Effector memory CD4-positive, alpha-beta T cell (primary cell): ENCODE measurements around the gene COL15A1.

ENCODE experiments used
- DNase-seq, 3 donors: peaks; one replicate each; pipeline ENCODE4 v3.0.0-alpha.2; 2020
- H3K27ac ChIP-seq: 2 replicates; pipeline ENCODE4 v1.7.0; 2013; ENCODE audit warnings: mild to moderate bottlenecking, low read length, moderate library complexity; ENCODE audit not compliant: insufficient read depth, poor library complexity, severe bottlenecking
- H3K27me3 ChIP-seq: replicated peaks from 2 replicates; pipeline ENCODE4 v1.7.0; 2013; ENCODE audit warnings: mild to moderate bottlenecking, low read length; ENCODE audit not compliant: insufficient read depth, control insufficient read depth, poor library complexity, severe bottlenecking
- H3K36me3 ChIP-seq: 2 replicates; pipeline ENCODE4 v1.7.0; 2013; ENCODE audit warnings: mild to moderate bottlenecking, low read length, moderate library complexity; ENCODE audit not compliant: control insufficient read depth, insufficient read depth
- H3K4me1 ChIP-seq: 2 replicates; pipeline ENCODE4 v1.7.0; 2013; ENCODE audit warnings: low read length, mild to moderate bottlenecking; ENCODE audit not compliant: control insufficient read depth, insufficient read depth, poor library complexity, severe bottlenecking
- H3K4me3 ChIP-seq: 2 replicates; pipeline ENCODE4 v1.7.0; 2013; ENCODE audit warnings: low read length, low read depth, mild to moderate bottlenecking; ENCODE audit not compliant: insufficient read depth, poor library complexity, severe bottlenecking
- H3K9me3 ChIP-seq: 2 replicates; pipeline ENCODE4 v1.7.0; 2013; ENCODE audit warnings: mild to moderate bottlenecking, low read length, moderate library complexity; ENCODE audit not compliant: control insufficient read depth

The COL15A1 gene

GRCh38 chr9:99049641-99050040, 105.9 kb downstream of the COL15A1 start:
- H3K9me3 ChIP-seq, result peaks cover 4% of the 10 kb centered on the region
- H3K4me3 ChIP-seq, result no peak overlapping the region
- H3K4me1 ChIP-seq, result peaks cover 8% of the 10 kb centered on the region
- H3K36me3 ChIP-seq, result no peaks in the 10 kb centered on the region
- no peak overlapping the region for H3K27ac ChIP-seq
- DNase-seq, result no peak
- no peaks in the 10 kb centered on the region for H3K27me3 ChIP-seq

DNA sequence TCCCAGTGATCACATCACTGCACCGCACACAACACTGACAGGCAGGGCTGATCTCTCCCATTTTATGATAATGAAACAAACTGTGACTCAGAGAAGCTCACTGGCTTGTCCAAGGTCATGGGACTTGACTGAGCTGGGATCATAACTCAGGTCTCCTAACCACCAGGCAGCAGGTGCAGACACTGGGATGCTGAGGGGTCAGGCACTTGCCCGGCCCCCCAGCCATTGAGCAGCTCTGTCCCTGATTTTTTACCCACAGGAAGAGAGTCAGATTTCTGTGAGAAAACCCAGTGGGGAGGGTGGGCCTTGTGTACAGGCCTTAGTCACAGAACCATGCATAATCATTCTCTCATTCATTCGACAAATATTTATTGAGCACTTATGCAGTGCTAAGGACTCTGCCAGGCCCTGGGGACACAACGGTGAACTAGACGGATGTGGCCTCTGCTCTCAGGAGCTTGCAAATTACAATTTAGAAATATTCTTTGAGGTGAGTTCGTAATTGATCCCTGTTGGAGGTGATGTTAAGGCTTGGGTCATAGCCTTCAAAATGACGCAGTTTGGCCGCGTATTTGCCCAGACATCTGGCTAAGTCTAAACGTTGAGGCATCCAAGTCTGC, 106.7 kb downstream of the COL15A1 start:
- Histone ChIP-seq H3K36me3 (no peaks in the 10 kb centered on the region), H3K27ac (no peak overlapping the region), H3K9me3 (no peaks in the 10 kb centered on the region), H3K4me3 (no peak overlapping the region), H3K27me3 (no peaks in the 10 kb centered on the region), H3K4me1 (peaks cover 8% of the 10 kb centered on the region)
- DNase-seq, result no peak

DNA sequence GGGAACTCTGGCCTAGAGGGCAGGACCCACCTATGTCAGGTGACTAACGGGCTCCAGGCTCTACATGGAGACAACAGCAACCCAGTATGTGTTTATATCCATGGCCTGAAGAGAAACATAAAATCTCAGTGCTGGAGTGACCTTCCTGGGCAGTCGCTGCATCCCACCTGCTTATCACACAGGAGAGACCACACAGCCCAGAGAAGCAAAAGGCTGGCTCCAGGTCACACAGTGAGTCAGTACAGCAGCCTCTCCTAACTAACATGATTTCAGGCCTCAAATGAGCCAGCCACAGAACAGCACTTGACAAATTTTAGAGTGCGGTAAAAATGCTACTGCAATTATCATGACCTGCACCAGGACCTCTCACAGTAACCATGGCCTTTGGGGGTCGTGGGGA, 107.2 kb downstream of the COL15A1 start:
- H3K36me3 ChIP-seq, result no peaks in the 10 kb centered on the region
- no peak overlapping the region for H3K4me3 ChIP-seq
- H3K27me3 ChIP-seq, result no peaks in the 10 kb centered on the region
- H3K9me3 ChIP-seq, result no peaks in the 10 kb centered on the region
- peaks cover 8% of the 10 kb centered on the region for H3K4me1 ChIP-seq
- no peak overlapping the region for H3K27ac ChIP-seq
- no peak for DNase-seq

GRCh38 chr9:99051406-99051805, 107.7 kb downstream of the COL15A1 start:
- peaks cover 12% of the 10 kb centered on the region for H3K4me1 ChIP-seq
- no peaks in the 10 kb centered on the region for H3K27me3 ChIP-seq
- H3K27ac ChIP-seq, result no peak overlapping the region
- no peaks in the 10 kb centered on the region for H3K36me3 ChIP-seq
- DNase-seq, result no peak
- no peak overlapping the region for H3K4me3 ChIP-seq
- no peaks in the 10 kb centered on the region for H3K9me3 ChIP-seq

DNA sequence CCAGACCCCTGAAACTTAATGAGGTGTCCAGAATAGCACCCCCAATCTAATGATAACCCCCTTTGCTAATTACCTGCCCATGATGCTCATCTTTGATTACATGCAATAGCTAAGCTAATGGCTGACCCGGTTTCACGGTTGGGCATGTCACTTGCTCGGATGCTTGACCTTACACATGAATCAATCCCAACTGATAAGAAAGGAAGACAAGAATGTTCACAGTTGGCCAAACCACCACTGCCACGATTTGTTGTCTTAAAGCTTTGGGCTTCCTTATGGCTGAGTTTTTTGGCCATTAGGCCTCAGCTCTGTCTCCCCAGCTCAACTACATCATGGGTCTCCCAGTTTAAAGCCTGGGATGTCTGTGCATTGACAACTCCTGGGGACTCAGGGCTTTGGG, 108.1 kb downstream of the COL15A1 start:
- Histone ChIP-seq H3K9me3 (no peaks in the 10 kb centered on the region), H3K4me3 (no peak overlapping the region), H3K36me3 (no peaks in the 10 kb centered on the region), H3K27me3 (no peaks in the 10 kb centered on the region), H3K4me1 (peaks cover 16% of the 10 kb centered on the region), H3K27ac (no peak overlapping the region)
- DNase-seq, result no peak

DNA sequence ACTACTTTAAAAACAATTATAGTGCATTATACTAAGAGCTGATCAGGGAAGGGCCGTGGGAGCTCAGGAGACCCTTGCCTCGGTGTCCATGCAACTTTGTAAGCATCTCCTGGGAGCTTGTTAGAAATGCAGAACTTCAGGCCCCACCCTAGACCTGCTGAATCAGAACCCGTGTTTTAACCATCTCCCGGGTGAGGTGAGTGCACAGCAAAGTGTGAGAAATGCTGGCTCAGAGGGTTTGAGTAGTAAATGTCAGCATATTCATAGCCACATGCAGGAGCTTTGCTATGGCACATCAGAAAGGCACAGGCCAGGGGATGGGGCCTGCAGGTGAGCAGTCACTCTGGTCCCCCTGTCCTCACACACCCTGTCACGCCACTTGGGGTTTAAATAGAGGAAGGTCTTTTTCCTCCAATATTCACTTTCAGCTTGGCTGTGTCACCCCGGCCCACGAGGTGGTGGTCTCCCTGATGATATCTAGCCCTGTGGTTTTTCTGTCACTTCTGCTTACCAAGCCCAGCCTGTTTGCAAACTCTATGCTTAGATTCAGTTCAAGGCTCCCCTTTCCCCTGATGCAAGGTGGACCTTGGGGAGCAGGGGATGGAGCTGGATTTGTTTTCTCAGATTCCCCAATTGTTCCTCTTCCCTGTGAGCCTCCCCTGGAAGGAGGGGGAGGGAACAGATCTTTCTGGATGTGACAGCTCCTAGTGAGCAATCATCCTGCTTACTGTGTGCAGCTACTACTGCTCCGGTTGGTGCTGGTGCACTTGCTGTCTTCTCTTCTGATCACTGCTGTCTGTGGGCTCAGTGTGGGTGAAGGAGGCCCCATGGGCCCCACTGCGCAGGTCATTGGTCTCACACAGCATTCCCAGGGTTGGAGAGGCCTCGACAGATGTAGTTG, 109.4 kb downstream of the COL15A1 start:
- Histone ChIP-seq H3K27ac (no peak overlapping the region), H3K4me1 (peaks cover 25% of the 10 kb centered on the region), H3K9me3 (no peaks in the 10 kb centered on the region), H3K27me3 (no peaks in the 10 kb centered on the region), H3K36me3 (no peaks in the 10 kb centered on the region), H3K4me3 (no peak overlapping the region)
- DNase-seq, result no peak

GRCh38 chr9:99054581-99054980, 110.9 kb downstream of the COL15A1 start:
- Histone ChIP-seq H3K4me1 (peaks cover 41% of the 10 kb centered on the region), H3K27ac (no peak overlapping the region), H3K27me3 (no peaks in the 10 kb centered on the region)

GRCh38 chr9:99055384-99055783, 111.7 kb downstream of the COL15A1 start:
- Histone ChIP-seq H3K27me3 (no peaks in the 10 kb centered on the region), H3K4me1 (peaks cover 44% of the 10 kb centered on the region), H3K27ac (no peak overlapping the region), H3K4me3 (no peak overlapping the region), H3K9me3 (no peaks in the 10 kb centered on the region), H3K36me3 (no peaks in the 10 kb centered on the region)
- DNase-seq, result no peak

More at GRCh38 chr9:99054581-99054980, 110.9 kb downstream of the COL15A1 start:
- Histone ChIP-seq H3K36me3 (no peaks in the 10 kb centered on the region), H3K4me3 (no peak overlapping the region), H3K9me3 (no peaks in the 10 kb centered on the region)
- no peak for DNase-seq

GRCh38 chr9:99056186-99056585, 112.5 kb downstream of the COL15A1 start:
- Histone ChIP-seq H3K4me3 (no peak overlapping the region), H3K27ac (no peak overlapping the region), H3K27me3 (no peaks in the 10 kb centered on the region), H3K9me3 (no peaks in the 10 kb centered on the region), H3K36me3 (no peaks in the 10 kb centered on the region), H3K4me1 (peaks cover 44% of the 10 kb centered on the region)
- no peak for DNase-seq
